H9 (cell line): ENCODE results near the gene CWH43. TPM values are rescaled to one million over a fixed set of nuclear protein-coding genes. Genes with fewer than 3 reads are reported as not detected.
"Not testable (repeated sequence)": the region's sequence is repeated elsewhere in the genome, so short reads cannot be mapped to it uniquely, and the experiment has no call there.

ENCODE experiments used
- DNase-seq: peaks from one replicate; pipeline ENCODE4 v3.0.0-alpha.2; 2017
- H2AFZ ChIP-seq: one replicate; pipeline ENCODE4 v1.6.1; 2013; ENCODE audit warnings: mild to moderate bottlenecking, low read length, control low read depth, moderate library complexity
- H2AK5ac ChIP-seq: 2 replicates; pipeline ENCODE4 v1.6.1; 2013; ENCODE audit warnings: low read length, control low read depth, mixed read lengths; ENCODE audit not compliant: insufficient read length
- H2BK120ac ChIP-seq: one replicate; pipeline ENCODE4 v1.6.1; 2013; ENCODE audit warnings: low read depth, mild to moderate bottlenecking, low read length, control low read depth, inconsistent platforms; ENCODE audit not compliant: poor library complexity, severe bottlenecking
- H2BK12ac ChIP-seq: 2 replicates; pipeline ENCODE4 v1.6.1; 2013; ENCODE audit warnings: low read length, control low read depth, mixed read lengths, low read depth; ENCODE audit not compliant: insufficient read length
- H2BK15ac ChIP-seq: 2 replicates; pipeline ENCODE4 v1.6.1; 2013; ENCODE audit warnings: low read depth, low read length, control low read depth
- H2BK20ac ChIP-seq: one replicate; pipeline ENCODE4 v1.6.1; 2013; ENCODE audit warnings: low read depth, mild to moderate bottlenecking, low read length, control low read depth, inconsistent platforms; ENCODE audit not compliant: poor library complexity, severe bottlenecking
- H2BK5ac ChIP-seq: 2 replicates; pipeline ENCODE4 v1.6.1; 2013; ENCODE audit warnings: low read length, control low read depth, mixed read lengths; ENCODE audit not compliant: insufficient read length
- H3K14ac ChIP-seq: 2 replicates; pipeline ENCODE4 v1.6.1; 2013; ENCODE audit warnings: low read length, control low read depth; ENCODE audit not compliant: insufficient read depth
- H3K18ac ChIP-seq: 2 replicates; pipeline ENCODE4 v1.6.1; 2013; ENCODE audit warnings: low read depth, mild to moderate bottlenecking, mixed read lengths, low read length, control low read depth; ENCODE audit not compliant: insufficient read length
- H3K23ac ChIP-seq: 2 replicates; pipeline ENCODE4 v1.6.1; 2013; ENCODE audit warnings: low read length, control low read depth, mixed read lengths, low read depth; ENCODE audit not compliant: insufficient read length
- H3K23me2 ChIP-seq: 2 replicates; pipeline ENCODE4 v1.6.1; 2013; ENCODE audit warnings: low read depth, mild to moderate bottlenecking, mixed read lengths, low read length, control low read depth; ENCODE audit not compliant: insufficient read length, poor library complexity, severe bottlenecking
- H3K27ac ChIP-seq: 2 replicates; pipeline ENCODE4 v1.5.1; 2013; ENCODE audit warnings: low read length, control low read depth, mixed read lengths, low read depth; ENCODE audit not compliant: insufficient read length
- H3K27me3 ChIP-seq: 2 replicates; pipeline ENCODE4 v1.6.1; 2013; ENCODE audit warnings: low read length, control low read depth, inconsistent platforms; ENCODE audit not compliant: insufficient read depth
- H3K4ac ChIP-seq: 2 replicates; pipeline ENCODE4 v1.6.1; 2013; ENCODE audit warnings: low read depth, mild to moderate bottlenecking, control low read depth, inconsistent platforms, low read length, moderate library complexity
- H3K4me1 ChIP-seq: 2 replicates; pipeline ENCODE4 v1.6.1; 2013; ENCODE audit warnings: low read length, control low read depth, inconsistent platforms; ENCODE audit not compliant: insufficient read depth
- H3K4me2 ChIP-seq: 2 replicates; pipeline ENCODE4 v1.6.1; 2013; ENCODE audit warnings: low read length, control low read depth, mixed read lengths; ENCODE audit not compliant: insufficient read length, insufficient read depth
- H3K56ac ChIP-seq: 2 replicates; pipeline ENCODE4 v1.6.1; 2013; ENCODE audit warnings: low read depth, mild to moderate bottlenecking, mixed read lengths, low read length, control low read depth; ENCODE audit not compliant: insufficient read length
- H3K79me1 ChIP-seq: 2 replicates; pipeline ENCODE4 v1.6.1; 2013; ENCODE audit warnings: low read depth, mild to moderate bottlenecking, moderate library complexity, low read length, control low read depth, inconsistent platforms; ENCODE audit not compliant: insufficient read depth, poor library complexity, severe bottlenecking
- H3K79me2 ChIP-seq: 2 replicates; pipeline ENCODE4 v1.6.1; 2013; ENCODE audit warnings: low read length, control low read depth, inconsistent platforms; ENCODE audit not compliant: insufficient read depth
- H3K9ac ChIP-seq: 2 replicates; pipeline ENCODE4 v1.6.1; 2013; ENCODE audit warnings: low read length, control low read depth, mixed read lengths; ENCODE audit not compliant: insufficient read length; ENCODE audit errors: extremely low read depth
- H3K9me3 ChIP-seq: one replicate; pipeline ENCODE4 v1.6.1; 2013; ENCODE audit warnings: low read depth, low read length, inconsistent platforms; ENCODE audit not compliant: control insufficient read depth
- H3T11ph ChIP-seq: one replicate; pipeline ENCODE4 v1.6.1; 2013; ENCODE audit warnings: mild to moderate bottlenecking, low read length, control low read depth, inconsistent platforms
- H4K20me1 ChIP-seq: one replicate; pipeline ENCODE4 v1.6.1; 2013; ENCODE audit not compliant: control insufficient read depth, insufficient read length, insufficient read depth
- H4K5ac ChIP-seq: 2 replicates; pipeline ENCODE4 v1.6.1; 2013; ENCODE audit warnings: low read depth, mild to moderate bottlenecking, mixed read lengths, low read length, control low read depth; ENCODE audit not compliant: insufficient read length
- H4K8ac ChIP-seq: replicated peaks from 2 replicates; pipeline ENCODE4 v1.6.1; 2013; ENCODE audit warnings: low read length, control low read depth, mixed read lengths, low read depth; ENCODE audit not compliant: insufficient read length
- H4K91ac ChIP-seq: 2 replicates; pipeline ENCODE4 v1.6.1; 2013; ENCODE audit warnings: low read depth, mild to moderate bottlenecking, moderate library complexity, mixed read lengths, low read length, control low read depth; ENCODE audit not compliant: insufficient read length
- H3K27ac Mint-ChIP-seq, 3 experiments: 2 replicates in 2 of 3; 3 replicates in 1 of 3; pipeline ENCODE4 v1.8.0; 2020 to 2021; ENCODE audit warnings: mixed read lengths in 3 of 3, mild to moderate bottlenecking in 1 of 3, moderate library complexity in 1 of 3
- H3K27me3 Mint-ChIP-seq: 2 replicates; pipeline ENCODE4 v1.8.0; 2021; ENCODE audit warnings: low read depth, mild to moderate bottlenecking, moderate library complexity, mixed read lengths
- H3K36me3 Mint-ChIP-seq, 3 experiments: 2 replicates in 2 of 3; 3 replicates in 1 of 3; pipeline ENCODE4 v1.8.0; 2020 to 2021; ENCODE audit warnings: low read depth in 3 of 3, mixed read lengths in 3 of 3; ENCODE audit not compliant: insufficient read depth in 1 of 3
- H3K4me1 Mint-ChIP-seq, 2 experiments: 2 replicates each; pipeline ENCODE4 v1.8.0; 2020; ENCODE audit warnings: mixed read lengths in 2 of 2
- H3K4me3 Mint-ChIP-seq, 2 experiments: 2 replicates in 1 of 2; 3 replicates in 1 of 2; pipeline ENCODE4 v1.8.0; 2020 to 2021; ENCODE audit warnings: mild to moderate bottlenecking in 2 of 2, mixed read lengths in 2 of 2, moderate library complexity in 1 of 2
- H3K9me3 Mint-ChIP-seq, 2 experiments: 2 replicates in 1 of 2; 3 replicates in 1 of 2; pipeline ENCODE4 v1.8.0; 2020; ENCODE audit warnings: mild to moderate bottlenecking in 2 of 2, mixed read lengths in 2 of 2, moderate library complexity in 1 of 2
- WGBS: extraction: QIAGEN DNeasy Blood & Tissue Kit; methylation state at CpG from one replicate; pipeline ENCODE4 v1.1.7; 2013; ENCODE audit warnings: missing lambda C conversion rate, low lambda C conversion rate, mixed read lengths; ENCODE audit not compliant: insufficient read length; ENCODE audit errors: extremely low coverage; 5-methylcytosine and 5-hydroxymethylcytosine counted together
- total RNA-seq: library from RNA; stranded (reverse); gene quantifications from 2 replicates; pipeline ENCODE4 v1.2.1, GENCODE V29; 2021

The CWH43 gene
- total RNA-seq, 1 experiment from 2014 or later = not detected

DNA sequence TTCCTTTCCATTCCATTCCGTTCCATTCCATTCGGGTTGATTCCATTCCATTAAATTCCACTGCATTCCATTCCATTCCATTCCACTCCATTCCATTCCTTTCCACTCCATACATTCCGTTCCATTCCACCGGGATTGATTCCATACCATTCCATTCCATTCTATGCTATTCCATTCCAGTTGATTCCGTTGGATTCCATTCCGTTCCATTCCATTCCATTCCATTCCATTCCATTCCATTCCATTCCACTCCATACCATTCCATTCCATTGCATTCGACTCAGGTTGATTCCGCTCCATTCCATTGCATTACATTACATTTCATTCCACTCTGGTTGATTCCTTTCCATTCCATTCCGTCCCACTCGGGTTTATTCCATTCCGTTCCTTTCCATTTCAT lies 110.1 kb downstream of the CWH43 start:
- not testable (repeated sequence) for H3K4ac ChIP-seq

DNA sequence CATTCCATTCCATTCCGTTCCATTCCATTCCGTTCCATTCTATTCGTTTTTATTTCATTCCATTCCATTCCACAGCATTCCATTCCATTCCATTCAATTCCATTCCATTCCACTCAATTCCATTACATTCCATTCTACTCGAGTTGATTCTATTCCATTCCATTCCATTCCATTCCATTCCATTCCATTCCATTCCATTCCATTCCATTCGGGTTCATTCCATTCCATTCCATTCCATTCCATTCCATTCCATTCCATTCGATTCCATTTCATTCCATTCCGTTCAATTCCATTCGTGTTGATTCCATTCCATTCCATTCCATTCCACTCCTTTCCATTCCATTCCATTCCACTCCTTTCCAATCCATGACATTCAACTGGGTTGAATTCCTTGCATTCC lies 110.6 kb downstream of the CWH43 start:
- not testable (repeated sequence) for H2BK15ac ChIP-seq, H4K8ac ChIP-seq, H3K23ac ChIP-seq, H3T11ph ChIP-seq, H4K20me1 ChIP-seq, H2BK12ac ChIP-seq, H4K91ac ChIP-seq, H3K27ac ChIP-seq, H3K4me1 Mint-ChIP-seq, H3K79me1 ChIP-seq, H3K56ac ChIP-seq, H2BK5ac ChIP-seq, H3K18ac ChIP-seq, H3K4ac ChIP-seq, H3K27me3 ChIP-seq, H3K4me3 Mint-ChIP-seq, H3K4me1 ChIP-seq, H4K5ac ChIP-seq, H2BK120ac ChIP-seq, H2AK5ac ChIP-seq, H3K4me2 ChIP-seq, H3K27ac Mint-ChIP-seq, H3K23me2 ChIP-seq, H3K79me2 ChIP-seq, H2BK20ac ChIP-seq, H2AFZ ChIP-seq, H3K14ac ChIP-seq, H3K9ac ChIP-seq, DNase-seq
- H3K27me3 Mint-ChIP-seq = peaks cover 58% of the 10 kb centered on the region
- H3K9me3 ChIP-seq = peaks cover 62% of the 10 kb centered on the region
- peaks cover 72 to 73% of the 10 kb centered on the region in 2 experiments for H3K9me3 Mint-ChIP-seq
- peaks cover 63 to 65% (median 63%) of the 10 kb centered on the region in 3 experiments for H3K36me3 Mint-ChIP-seq
- 100% methylated on average over 3 of the region's 8 CpGs for WGBS

More for the DNA sequence above, 110.1 kb downstream of the CWH43 start:
- not testable (repeated sequence) for H3K56ac ChIP-seq, H3K23ac ChIP-seq, H3K79me2 ChIP-seq, H3K14ac ChIP-seq, H3K27ac ChIP-seq, H2BK120ac ChIP-seq, H4K20me1 ChIP-seq, H2BK5ac ChIP-seq, H3K79me1 ChIP-seq, H4K8ac ChIP-seq, H4K91ac ChIP-seq, H2BK12ac ChIP-seq, H3K4me1 ChIP-seq, H3K18ac ChIP-seq, H3T11ph ChIP-seq, DNase-seq, H4K5ac ChIP-seq, H3K4me2 ChIP-seq, H2AK5ac ChIP-seq, H2BK15ac ChIP-seq, H3K27me3 ChIP-seq, H3K27ac Mint-ChIP-seq, H2AFZ ChIP-seq, H2BK20ac ChIP-seq, H3K9ac ChIP-seq, H3K23me2 ChIP-seq, H3K4me1 Mint-ChIP-seq
- peaks cover 66% of the 10 kb centered on the region for H3K9me3 ChIP-seq
- Mint-ChIP-seq H3K27me3 (peaks cover 58% of the 10 kb centered on the region), H3K9me3 (peaks cover 73% of the 10 kb centered on the region in 2 experiments), H3K36me3 (peaks cover 63 to 66% (median 64%) of the 10 kb centered on the region in 3 experiments), H3K4me3 (peak overlapping the region in 1 of 2 experiments; percentile 15; a peak in 2 of 5 replicates)
- WGBS = 100% methylated on average over 3 of the region's 11 CpGs
